NCI-H446 treated with DMSO at 0.1 percent for 48 hours (cell line): ENCODE results near the gene POLE.

Source experiments
- DNase-seq: peaks from one replicate; lab custom pipeline; 2025; lab: John Stamatoyannopoulos, UW

POLE gene

DNA sequence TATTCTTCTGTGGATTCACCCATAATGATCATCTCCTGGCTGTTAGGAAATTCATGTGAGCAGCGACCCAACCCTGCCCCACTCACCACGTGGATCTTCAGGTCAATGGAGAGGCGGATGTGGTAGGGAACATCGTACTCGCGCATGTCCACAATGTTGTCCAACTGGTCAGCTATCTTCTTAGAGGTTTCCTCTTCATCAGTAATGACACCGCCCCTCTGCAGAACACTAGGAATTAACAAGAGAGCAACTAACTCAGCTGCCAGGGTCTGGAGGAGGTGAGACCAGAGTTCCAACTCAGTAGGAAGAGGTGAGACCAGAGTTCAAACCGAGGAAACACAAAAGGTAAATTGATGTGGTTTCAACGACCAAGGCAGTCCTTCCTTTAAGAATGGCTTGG, 9.7 kb downstream of the POLE start:
- no peak for DNase-seq

DNA sequence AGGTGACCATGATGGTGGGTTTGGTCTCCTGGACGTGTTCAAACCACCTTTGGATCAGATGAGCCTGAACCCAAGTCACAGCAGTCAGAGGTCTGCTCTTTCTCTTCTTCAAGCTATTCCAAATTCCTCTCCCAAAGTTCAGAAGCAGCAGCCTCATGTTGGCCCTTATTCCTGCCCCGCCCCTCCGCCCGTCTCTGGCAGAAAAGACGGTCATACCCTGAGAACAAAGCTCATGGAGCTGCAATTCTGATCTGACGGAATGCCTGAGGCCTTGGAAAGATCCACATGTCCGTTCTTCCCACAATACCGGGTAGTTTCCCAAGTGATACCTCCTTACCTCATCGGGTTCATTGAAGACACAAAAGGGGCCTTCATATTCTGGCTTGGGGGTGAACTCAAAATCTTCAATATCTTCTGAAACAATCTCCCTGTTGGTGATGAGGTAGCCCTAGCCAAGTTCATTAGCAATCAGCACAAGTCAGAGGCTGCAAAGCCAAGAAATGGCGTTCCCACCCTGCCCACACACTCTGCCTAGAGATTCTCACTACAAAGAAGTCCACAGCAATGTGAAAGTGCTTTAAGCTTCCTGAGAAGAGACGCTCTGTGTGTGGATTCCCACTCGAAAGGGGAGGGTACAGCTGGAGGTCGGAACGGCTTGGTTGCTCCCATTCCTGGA, 11.2 kb downstream of the POLE start:
- DNase-seq, result no peak

DNA sequence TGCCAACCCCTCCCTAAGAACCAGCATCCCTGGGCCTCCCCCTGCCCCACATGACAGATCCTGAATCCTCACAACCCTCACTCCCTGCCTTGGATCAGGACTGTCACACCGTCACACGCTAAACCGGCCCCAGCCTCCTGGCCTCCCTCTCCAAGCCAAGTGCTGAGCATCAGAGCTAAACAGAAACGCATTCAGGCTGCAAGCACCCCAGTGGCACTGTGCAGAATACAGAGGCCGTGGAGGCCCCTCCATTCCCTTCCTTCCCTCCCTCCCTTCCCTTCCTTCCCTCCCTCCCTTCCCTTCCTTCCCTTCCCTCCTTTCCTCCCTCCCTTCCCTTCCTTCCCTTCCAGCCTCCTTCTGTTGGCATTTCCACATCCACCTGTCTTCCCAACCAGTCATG, 12.6 kb downstream of the POLE start:
- DNase-seq, result no peak

DNA sequence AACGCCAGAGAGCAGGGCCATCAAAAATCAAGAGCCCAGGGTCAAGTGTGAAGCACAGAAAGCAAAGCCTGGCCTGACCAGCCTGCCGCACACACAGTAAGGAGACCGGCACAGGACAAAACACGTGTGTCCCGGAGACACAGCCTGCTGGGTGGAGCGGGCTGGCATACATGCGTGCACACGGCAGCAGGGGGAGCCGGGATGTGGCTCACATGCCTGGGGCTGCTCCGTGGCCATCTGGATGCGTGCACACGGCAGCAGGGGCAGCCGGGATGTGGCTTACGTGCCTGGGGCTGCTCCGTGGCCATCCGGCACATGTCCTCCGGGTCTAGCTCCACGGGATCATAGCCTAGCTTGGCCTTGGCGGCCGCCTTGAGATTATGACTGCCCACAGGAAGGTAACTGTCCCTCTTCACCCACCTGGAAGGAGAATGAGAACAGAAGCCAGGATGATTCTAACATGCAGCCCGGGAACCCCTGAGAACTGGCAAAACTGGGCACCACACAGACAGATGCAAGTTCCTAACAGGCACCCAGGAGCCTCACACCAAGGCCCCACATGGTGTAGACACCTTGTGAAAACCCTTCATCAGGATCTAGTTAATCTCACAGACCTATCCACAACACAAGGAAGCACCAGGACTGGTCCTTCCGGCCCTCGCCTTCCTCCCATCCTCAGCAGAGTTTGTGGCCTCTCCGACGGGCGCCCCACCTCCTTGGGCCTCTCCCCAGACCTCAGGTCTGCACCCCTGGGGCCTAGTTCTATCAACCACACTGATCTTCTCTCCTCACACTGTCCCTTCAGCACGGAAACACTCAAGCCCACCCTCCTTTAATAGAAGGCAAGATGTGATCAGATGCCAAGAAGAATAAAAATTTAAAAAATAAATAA, 13.6 kb downstream of the POLE start:
- no peak for DNase-seq

DNA sequence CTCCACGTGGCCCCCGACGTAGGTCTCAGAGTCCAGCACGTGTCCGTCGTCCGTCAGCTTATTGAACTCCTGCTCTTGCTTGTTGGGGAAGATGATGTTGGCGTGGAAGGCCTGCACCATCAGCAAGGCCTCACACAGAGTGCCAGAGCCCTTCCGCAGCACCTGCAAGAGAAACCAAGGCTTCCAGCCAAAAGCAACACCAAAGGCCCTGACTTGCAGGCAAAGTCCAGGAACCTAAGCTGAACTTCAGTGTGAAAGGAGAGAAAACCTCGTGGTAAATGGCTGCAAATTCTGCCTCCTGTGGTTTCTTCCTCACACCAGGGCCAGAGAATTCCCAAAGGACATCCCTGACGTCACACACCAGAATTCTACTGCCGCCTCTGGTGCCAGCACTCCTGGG, 14.5 kb downstream of the POLE start:
- no peak for DNase-seq

DNA sequence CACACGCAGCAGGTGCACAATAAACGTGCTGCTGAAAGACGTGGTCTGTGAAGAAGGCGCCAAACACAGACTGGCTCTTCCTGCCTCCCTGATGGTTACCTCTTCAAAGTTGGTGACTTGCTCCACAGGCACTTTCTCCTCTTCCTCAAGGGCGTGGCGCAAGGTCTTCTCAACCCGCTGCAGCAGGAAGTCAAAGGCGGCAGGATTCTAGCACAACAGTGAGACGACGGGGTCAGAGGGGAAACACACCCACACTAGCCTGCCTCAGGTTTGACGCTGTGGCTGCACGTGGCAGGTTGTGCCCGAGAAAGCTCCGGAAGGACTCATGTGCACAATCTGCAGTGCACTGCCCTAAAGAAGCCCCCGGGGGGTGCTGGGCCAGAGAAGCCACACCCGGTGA, 15.0 kb downstream of the POLE start:
- DNase-seq, result no peak

DNA sequence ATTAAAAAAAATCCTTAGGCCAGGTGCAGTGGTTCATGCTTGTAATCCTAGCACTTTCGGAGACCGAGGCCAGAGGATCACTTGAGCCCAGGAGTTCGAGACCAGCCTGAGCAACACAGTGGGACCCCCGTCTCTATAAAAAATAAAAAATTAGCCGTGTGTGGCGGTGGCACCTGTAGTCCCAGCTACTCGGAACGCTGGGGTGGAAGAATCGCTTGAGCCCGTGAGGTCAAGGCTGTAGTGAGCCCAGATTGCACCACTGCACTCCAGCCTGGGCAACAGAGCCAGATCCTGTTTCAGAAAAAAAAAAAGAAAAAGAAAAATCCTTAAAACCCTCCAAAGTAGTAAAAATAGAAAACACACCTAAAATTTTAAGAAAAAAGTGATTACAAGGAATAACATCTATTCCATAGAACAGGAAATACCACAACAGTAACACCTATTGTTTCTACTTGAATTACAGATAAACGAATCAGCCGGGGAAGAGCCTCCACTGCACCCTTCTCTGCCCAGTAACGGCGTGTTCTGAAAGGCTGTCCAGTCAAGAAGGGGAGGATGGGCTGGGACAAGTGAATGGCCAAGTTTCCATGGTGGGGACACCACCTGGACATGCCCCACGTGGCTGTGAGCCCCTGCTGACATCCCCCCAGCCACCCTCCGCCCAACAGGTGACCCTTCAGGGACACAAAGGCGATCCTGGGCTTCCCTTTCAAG, 17.8 kb downstream of the POLE start:
- DNase-seq, result no peak

DNA sequence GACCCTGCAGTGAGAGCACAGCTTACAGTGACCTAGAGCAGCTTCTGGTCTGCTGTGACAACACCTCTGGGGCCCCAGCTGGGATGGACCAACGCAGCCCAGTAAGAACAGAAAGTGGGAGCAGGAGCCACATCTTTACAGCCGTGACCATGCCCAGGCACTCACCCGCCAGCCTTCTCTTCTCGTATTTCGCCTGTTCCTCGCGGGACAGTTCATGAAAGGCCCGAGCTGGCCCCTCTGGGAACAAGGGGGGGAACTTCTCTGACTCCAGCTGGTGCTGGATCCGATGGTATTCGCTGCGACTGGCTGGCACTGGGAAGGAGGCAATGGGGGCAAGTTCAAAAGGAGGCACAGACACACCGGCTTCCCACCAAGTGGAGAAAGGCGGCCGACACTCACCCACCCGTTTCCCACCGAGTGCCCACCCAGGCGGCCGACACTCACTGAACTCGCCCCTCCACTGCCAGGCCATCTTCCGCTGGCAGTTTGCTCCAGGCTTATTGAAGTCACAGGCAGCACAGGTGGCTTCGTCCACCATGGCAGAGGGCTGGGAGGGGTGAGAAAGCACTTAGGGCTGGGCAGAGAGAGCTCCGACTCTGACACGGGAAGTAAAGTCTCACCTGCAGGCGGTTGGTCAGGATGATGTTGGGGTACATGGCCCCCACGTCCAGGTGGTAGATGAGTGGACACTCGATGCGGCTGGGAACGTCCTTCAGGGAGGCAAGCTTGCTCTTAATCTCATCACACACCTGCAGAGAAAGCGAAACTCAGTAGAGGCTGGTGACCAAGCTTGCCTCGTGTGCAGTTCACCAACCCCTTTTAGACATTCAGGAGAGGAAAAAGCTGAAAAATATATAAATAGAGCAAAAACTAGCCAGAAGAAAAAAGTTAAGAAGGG, 18.7 kb downstream of the POLE start:
- no peak for DNase-seq

DNA sequence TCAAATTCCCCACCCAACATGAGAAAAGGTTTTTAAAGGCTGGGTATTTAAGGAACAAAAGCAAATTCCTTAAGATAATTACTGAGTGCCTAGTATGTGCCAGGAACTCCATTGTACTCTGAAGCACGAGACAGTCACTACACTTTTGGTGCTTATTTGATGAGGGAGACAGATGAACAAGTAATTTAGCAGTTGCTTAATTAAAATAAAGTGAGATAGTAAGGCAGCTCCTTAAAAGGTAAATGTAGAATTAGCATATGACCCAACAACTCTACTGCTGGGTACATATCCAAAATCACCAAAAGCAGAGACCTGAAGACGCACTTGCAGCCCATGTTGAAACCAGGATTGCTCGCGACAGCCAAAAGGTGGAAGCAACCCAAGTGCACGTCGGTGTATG, 21.3 kb downstream of the POLE start:
- DNase-seq, result no peak

DNA sequence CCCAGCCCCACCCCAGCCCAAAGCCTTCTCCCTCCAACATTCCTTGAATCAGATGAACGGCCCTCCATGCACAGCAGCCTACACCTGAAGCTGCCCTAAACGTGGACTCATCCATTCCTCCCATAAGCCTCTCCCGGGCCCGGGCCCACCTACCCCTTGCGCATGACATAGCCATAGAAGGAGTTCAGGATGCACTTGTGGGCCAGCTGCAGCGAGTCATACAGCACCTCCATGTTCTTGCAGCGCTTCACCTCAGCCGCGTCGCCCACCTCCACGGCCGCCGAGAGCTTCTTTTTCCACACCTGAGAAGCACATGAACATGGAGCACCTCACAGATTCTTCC, 22.0 kb downstream of the POLE start:
- DNase-seq, result no peak

DNA sequence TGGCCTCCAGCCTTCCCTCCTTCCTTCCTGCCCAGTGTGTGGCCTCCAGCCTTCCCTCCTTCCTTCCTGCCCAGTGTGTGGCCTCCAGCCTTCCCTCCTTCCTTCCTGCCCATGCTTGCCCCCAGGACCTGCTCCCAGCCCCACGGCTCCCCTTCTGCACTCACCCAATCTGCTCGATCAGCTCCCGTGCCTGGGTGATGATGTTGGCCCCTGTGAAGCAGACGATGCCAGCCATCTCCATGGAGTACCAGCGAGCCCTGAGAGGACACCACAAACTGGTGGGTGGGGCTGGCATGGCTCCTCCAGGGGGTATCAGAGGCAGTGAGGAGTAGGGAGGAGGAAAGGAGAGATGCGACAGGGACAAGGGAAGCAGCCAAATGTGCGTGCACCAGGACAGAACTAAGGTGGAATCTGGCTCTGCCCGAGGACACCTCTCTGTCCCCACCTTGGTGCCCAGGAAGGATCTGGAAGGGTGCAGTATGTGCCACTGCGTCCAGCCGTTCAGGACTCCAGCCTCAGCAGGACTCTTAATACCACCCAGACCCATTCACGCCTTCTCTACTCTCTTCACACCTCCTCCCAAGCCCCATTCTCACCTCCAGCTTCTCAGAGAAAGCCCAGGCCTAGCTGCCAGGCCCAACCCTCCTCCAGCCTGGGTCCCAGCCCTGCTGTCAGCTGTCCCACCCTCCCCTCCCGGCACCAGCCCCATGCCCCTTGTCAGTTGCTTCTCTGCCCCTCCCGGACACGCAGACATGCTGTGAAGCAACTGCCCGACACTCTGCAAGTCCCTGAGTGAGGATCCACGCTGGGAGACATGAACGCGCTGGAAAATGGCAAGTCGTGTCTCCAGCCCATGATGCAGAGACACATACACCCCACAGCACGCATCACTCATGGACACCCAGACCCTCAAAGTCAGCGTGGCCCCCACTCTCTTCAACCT, 22.7 kb downstream of the POLE start:
- no peak for DNase-seq

DNA sequence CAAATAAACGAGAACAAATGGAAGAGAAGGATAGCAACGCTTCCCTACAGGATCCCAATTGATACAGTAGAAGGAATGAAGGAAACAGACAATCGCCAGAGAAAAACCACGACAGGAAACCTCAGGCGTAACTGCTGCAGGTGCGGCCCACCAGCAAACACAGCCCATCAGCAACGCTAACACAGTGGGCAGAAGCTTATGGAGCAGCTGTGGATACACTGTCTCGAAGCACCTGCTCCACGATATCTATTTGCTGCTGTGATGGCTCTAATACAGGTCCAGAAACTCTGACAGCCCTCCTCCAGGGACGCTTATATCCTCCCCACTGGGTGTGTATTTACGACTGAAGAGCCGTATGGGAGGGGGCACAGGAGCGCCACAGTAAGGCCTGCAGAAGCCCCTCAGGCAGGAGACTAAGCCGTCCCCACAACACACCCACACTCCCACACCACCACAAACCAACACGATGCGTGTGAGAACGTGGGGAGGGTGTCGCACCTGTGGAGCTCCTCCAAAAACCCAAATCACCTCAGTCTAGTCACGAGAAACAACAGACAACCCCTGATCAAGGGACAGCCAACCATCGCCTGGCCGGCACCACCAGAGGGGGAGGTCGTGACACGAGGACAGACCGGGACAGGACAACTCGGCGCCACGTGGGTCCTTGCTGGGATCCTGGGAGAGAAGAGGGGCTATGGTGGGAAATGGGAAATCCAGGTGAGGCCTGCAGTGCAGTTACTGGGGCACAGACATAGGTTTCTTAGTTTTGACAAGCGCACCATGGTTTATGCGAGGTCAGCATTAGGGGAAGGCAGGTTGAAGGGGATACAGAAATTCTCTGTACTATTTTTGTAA, 24.0 kb downstream of the POLE start:
- DNase-seq, result no peak

DNA sequence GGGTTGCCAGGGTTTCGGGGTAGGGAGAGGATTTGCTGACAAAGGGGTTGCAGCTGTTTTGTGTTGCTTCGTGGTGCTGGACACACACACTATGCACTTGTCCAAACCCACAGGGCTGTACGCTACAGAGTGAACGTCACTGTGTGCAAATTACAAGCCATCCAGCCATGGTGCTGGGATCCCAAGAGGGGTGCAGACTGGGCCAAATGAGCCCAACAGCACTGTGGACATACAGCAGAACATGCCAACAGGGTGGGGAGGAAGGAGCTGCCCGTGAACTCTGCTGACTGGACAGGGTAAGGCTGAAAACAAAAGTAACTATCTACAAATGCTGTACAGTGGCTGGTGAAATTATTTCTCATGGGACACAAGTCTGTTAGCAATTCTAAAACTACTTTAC, 25.2 kb downstream of the POLE start:
- no peak for DNase-seq

DNA sequence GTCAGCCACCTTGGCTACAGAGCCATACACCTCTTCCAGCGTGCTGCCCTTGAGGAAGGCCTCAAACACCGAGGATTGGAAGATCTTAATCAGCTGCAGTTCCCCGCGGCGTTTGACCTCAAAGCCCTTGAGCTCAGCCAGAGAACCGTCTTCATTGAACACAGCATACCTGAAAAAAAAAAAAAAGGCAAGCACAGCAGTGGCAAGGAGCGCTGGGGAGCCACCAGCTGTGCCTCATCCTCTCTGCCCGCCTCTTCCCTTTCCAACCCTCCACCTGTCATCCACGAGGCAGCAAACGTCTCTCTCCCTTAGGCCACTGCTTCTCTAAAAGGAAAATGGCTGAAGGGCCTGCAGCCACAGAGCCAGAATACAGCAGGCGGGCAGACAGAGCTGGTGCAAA, 26.1 kb downstream of the POLE start:
- DNase-seq, result no peak

DNA sequence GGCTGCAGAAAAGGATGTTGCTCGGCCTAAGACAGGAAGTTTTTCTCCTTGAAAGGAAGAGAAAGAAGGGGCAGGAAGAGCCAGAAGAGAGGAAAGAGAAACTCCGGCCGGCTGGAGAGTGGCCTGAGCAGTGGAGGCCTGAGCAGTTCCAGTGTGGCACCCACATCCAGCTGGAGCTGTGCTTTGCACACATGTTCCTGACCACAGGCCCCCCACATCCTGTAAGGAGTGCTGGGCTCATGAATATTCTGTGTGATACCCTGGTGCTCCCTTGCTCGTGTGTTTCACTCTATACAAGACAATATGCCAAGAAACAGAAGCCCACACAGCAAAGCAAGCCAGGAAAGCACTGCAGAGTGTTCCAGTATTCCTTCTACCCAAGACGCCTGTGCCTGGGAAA, 27.1 kb downstream of the POLE start:
- no peak for DNase-seq

DNA sequence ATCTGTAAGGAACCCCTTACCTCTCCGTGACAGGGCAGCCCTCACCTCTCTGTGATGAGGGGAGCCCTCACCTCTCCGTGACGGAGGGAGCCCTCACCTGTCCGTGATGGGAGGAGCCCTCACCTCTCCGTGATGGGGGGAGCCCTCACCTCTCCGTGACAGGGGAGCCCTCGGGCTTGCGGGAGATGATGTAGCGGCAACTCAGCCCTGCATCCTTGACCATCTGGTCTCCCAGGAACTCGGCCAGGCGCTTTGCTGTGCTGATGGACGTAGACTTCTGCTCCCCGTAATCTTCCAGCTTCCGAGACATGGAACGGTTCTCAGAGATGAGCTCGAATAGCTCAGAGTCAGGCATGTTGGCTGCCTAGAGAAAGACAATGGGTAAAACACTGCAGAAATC, 28.0 kb downstream of the POLE start:
- no peak for DNase-seq

DNA sequence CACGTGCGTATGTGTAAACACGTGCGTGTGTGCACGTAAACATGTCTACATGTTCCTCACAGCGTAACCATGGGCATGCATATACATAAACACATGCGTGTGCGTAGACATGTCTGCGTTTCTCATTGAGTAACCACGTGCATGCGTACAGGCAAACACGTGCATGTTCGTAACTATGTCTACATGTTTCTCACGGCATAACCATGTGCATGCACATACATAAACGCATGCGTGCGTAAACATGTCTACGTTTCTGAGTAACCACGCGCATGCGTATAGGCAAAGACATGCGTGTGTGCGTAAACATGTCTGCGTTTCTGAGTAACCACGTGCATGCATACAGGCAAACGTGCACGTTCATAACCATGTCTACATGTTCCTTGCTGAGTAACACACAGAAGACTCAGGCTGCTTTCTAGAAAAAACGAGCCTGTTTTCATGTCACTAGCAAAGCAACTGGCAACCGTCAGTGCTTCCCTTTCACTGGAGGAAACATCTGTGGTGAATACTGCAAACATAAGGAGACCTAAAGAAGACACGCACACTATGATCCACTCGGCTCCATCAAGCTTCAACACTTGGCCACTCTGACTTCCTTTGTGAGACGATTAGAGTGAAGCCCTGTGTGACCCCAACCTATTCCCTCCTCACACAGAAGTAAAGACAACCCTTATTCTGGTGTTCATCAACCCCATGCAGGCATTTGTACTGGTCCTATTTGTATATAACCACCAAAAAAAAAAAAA, 28.8 kb downstream of the POLE start:
- no peak for DNase-seq

DNA sequence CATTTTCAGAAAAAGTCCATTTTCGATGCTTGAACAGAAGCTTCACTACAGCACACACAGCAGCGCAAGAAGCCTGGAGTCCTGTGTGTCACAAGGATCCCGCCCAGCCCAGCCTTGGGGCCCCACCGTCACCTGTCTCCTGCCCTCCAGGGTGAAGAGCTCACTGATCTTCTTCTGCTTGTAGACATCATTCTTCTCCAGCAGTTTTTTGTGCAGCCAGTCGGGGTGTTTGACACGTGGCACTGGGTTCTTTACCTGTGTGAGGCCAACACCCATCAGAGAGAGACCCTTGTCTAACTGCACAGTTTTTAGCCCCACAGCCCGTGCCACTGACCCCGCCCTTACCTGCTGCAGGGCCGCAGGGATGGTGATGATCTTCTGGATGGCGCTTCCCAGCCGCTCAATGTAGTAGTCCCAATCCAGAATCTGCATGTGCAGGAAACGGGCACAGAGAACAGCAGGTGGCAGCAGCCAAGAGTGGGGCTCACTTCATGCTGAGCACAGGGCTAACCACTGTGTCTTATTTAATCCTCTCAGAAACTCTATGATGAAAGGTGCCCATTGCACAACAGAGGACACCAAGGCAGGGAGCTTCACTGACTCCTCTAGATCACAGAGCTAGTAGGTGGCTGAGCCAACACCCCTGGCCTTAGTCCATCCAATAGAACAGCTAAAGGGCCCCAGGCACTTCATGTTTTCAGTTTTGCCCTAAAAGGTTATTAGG, 30.0 kb downstream of the POLE start:
- DNase-seq, result no peak
